Osteoblast (primary cell): Measurements from ENCODE around the gene CCNJL. TPM values are rescaled to one million over a fixed set of nuclear protein-coding genes. Genes with fewer than 3 reads are reported as not detected.
"Not testable (repeated sequence)": the region's sequence is repeated elsewhere in the genome, so short reads cannot be mapped to it uniquely, and the experiment has no call there.

ENCODE experiments used
- DNase-seq: peaks from one replicate; pipeline ENCODE4 v3.0.0; 2011; ENCODE audit warnings: low spot score, mixed read lengths; ENCODE audit not compliant: insufficient read length; ENCODE audit errors: missing footprints
- H2AFZ ChIP-seq: 2 replicates; pipeline ENCODE4 v1.6.0; 2011; ENCODE audit warnings: mild to moderate bottlenecking, low read length
- H3K27ac ChIP-seq: 2 replicates; pipeline ENCODE4 v1.5.1; 2011; ENCODE audit warnings: mild to moderate bottlenecking, low read depth, low read length, moderate library complexity
- H3K27me3 ChIP-seq: 2 replicates; pipeline ENCODE4 v1.6.0; 2012; ENCODE audit warnings: mild to moderate bottlenecking, control low read depth, inconsistent platforms, low read length, moderate library complexity; ENCODE audit not compliant: insufficient read depth
- H3K36me3 ChIP-seq: 2 replicates; pipeline ENCODE4 v1.5.1; 2011; ENCODE audit warnings: mild to moderate bottlenecking, low read length, control low read depth, moderate library complexity; ENCODE audit not compliant: insufficient read depth
- H3K4me1 ChIP-seq: 2 replicates; pipeline ENCODE4 v1.5.1; 2011; ENCODE audit warnings: mild to moderate bottlenecking, low read length, control low read depth, moderate library complexity; ENCODE audit not compliant: insufficient read depth
- H3K4me2 ChIP-seq: 2 replicates; pipeline ENCODE4 v1.6.0; 2011; ENCODE audit warnings: mild to moderate bottlenecking, low read length; ENCODE audit not compliant: insufficient read depth
- H3K4me3 ChIP-seq: fragments of 200-600 bp; sonication (generic); 3 replicates; pipeline ENCODE4 v1.5.1; 2012; ENCODE audit warnings: mild to moderate bottlenecking, low read length, inconsistent platforms; ENCODE audit not compliant: insufficient read depth
- H3K79me2 ChIP-seq: 2 replicates; pipeline ENCODE4 v1.6.0; 2012; ENCODE audit warnings: mild to moderate bottlenecking, low read length, control low read depth, inconsistent platforms; ENCODE audit not compliant: insufficient read depth
- H3K9me3 ChIP-seq: 2 replicates; pipeline ENCODE4 v1.5.1; 2011; ENCODE audit warnings: low read depth, low read length, control low read depth
- H4K20me1 ChIP-seq: 2 replicates; pipeline ENCODE4 v1.6.0; 2012; ENCODE audit warnings: mild to moderate bottlenecking, low read length, control low read depth; ENCODE audit not compliant: insufficient read depth
- total RNA-seq: library from RNA; depleted of rRNA; stranded (reverse); fragments of >200 nt; gene quantifications from 2 replicates; pipeline ENCODE4 v1.2.3, GENCODE V29; 2012
- TF ChIP-seq, protein P1 (sequence below): IDR thresholded peaks from 2 replicates; pipeline ENCODE4 v1.5.1; 2011; ENCODE audit warnings: mild to moderate bottlenecking, low read depth, low read length, moderate library complexity; ENCODE audit errors: extremely low read depth

CCNJL gene
- total RNA-seq, 1 donor = 1.1 TPM

DNA sequence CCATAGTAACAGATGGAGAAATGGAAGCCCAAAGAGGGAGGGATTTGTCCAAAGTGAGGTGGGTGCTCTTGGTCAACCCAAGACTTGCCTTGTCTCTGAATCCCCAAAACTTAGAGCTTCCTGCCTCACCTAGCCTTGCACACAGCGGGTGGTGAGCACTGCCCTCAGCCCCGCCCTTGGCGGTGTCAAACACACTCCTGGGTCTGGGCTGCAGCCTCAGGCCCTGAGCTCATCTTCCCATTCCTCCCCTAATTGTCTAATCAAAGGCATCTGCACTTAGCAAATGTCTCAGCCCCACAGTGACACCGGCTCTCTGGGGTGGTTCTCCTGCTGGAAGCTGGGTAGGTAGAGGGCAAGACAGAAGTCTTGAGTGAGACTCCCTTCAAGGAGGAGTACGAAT lies 62.1 kb downstream of the CCNJL start:
- Histone ChIP-seq H2AFZ (no peak overlapping the region), H3K4me3 (no peak overlapping the region), H3K79me2 (no peaks in the 10 kb centered on the region), H3K36me3 (no peaks in the 10 kb centered on the region), H4K20me1 (no peaks in the 10 kb centered on the region), H3K4me2 (no peak overlapping the region), H3K27ac (no peak overlapping the region), H3K4me1 (no peaks in the 10 kb centered on the region), H3K9me3 (no peaks in the 10 kb centered on the region), H3K27me3 (no peaks in the 10 kb centered on the region)
- no peak for DNase-seq
- TF ChIP-seq, protein P1, sequence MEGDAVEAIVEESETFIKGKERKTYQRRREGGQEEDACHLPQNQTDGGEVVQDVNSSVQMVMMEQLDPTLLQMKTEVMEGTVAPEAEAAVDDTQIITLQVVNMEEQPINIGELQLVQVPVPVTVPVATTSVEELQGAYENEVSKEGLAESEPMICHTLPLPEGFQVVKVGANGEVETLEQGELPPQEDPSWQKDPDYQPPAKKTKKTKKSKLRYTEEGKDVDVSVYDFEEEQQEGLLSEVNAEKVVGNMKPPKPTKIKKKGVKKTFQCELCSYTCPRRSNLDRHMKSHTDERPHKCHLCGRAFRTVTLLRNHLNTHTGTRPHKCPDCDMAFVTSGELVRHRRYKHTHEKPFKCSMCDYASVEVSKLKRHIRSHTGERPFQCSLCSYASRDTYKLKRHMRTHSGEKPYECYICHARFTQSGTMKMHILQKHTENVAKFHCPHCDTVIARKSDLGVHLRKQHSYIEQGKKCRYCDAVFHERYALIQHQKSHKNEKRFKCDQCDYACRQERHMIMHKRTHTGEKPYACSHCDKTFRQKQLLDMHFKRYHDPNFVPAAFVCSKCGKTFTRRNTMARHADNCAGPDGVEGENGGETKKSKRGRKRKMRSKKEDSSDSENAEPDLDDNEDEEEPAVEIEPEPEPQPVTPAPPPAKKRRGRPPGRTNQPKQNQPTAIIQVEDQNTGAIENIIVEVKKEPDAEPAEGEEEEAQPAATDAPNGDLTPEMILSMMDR = no peak

DNA sequence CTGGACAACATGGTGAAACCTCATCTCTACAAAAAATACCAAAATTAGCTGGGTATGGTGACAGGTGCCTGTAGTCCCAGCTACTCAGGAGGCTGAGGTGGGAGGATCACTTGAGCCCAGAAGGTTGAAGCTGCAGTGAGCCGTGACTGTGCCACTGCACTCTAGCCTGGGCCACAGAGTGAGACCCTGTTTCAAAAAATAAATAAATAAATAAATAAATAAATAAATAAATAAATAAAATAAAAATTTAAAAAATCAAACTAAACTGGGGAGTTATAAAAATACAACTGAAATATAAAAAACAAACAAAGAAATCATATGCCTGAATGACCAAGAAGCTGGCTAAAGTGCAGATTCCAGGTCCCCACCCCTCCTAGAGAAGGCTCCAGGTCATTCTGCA lies 62.8 kb downstream of the CCNJL start:
- not testable (repeated sequence) for H2AFZ ChIP-seq, H3K79me2 ChIP-seq, H3K4me1 ChIP-seq, H3K27me3 ChIP-seq, H3K36me3 ChIP-seq, H3K27ac ChIP-seq, H4K20me1 ChIP-seq, H3K4me2 ChIP-seq, H3K4me3 ChIP-seq, DNase-seq, H3K9me3 ChIP-seq

DNA sequence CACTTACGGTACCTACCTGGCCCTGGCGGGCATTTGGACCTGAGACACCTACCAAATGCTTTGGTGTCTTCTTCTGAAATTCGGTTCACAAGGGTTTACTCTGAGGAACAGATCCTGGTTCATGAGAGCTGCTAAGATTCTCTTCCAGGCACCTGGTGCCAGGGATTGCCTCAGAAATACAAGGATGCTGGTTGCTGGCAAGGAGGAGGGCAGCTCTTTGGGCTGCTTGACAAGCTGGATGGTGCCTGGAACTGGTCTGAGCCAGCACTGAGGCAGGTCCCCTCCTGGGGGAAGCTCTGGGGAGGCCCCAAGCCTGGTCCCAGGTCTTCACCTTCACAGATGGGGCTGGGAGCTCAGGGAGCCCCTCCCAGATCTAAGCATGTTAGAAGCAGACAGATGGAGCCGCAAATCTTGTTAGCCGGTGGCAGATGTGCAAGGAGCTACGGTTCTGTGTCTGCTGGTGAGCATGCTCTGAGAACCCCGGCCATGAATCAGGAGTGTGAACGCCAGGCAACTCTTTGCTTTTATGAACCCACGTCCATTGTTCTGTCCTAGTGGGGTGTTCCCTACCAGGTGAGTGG lies 66.8 kb downstream of the CCNJL start:
- no peak overlapping the region for H3K27ac ChIP-seq
- H3K27me3 ChIP-seq = no peaks in the 10 kb centered on the region
- no peaks in the 10 kb centered on the region for H3K36me3 ChIP-seq
- no peak overlapping the region for H3K4me3 ChIP-seq
- no peaks in the 10 kb centered on the region for H3K79me2 ChIP-seq
- no peak overlapping the region for H2AFZ ChIP-seq
- H3K4me1 ChIP-seq = no peaks in the 10 kb centered on the region
- no peak overlapping the region for H3K4me2 ChIP-seq
- no peaks in the 10 kb centered on the region for H3K9me3 ChIP-seq
- TF ChIP-seq, protein P1 = no peak
- peak; percentile 68 for DNase-seq
- no peaks in the 10 kb centered on the region for H4K20me1 ChIP-seq

DNA sequence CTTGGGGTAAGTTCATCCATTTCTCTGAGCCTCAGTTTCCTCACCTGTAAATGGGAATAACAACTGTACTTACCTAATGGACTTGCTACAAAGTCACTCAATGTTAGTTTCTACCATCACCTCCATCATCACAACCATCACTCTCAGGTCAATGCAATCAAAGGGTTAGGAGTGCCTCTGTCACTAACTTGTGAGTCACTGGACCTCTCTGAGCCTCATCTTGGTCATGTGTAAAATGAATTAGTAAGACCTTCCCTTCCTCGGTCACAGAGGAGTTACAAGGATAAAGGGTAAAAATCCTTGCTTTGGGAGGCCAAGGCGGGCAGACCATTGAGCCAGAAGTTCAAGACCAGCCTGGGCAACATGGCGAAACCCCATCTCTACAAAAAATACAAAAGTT lies 70.2 kb downstream of the CCNJL start:
- Histone ChIP-seq H3K36me3 (no peaks in the 10 kb centered on the region), H3K4me1 (no peaks in the 10 kb centered on the region), H3K9me3 (no peaks in the 10 kb centered on the region), H3K79me2 (no peaks in the 10 kb centered on the region), H2AFZ (no peak overlapping the region), H4K20me1 (no peaks in the 10 kb centered on the region), H3K4me3 (no peak overlapping the region), H3K27me3 (no peaks in the 10 kb centered on the region), H3K27ac (no peak overlapping the region), H3K4me2 (no peak overlapping the region)
- no peak for DNase-seq
- TF ChIP-seq, protein P1 = no peak
